Parathyroid adenoma (tissue), 2 donors: ENCODE measurements around the gene FARS2.

Experiments
- H2AFZ ChIP-seq: fragments of 300-600 bp; sonication (generic); one replicate; pipeline ENCODE4 v1.7.0; 2017; ENCODE audit warnings: antibody characterized with exemption, mild to moderate bottlenecking
- H3K27ac ChIP-seq: fragments of 300-600 bp; sonication (generic); one replicate; pipeline ENCODE4 v1.7.0; 2017
- H3K27me3 ChIP-seq: fragments of 300-600 bp; sonication (generic); one replicate; pipeline ENCODE4 v1.7.0; 2017; ENCODE audit warnings: low read length; ENCODE audit not compliant: control insufficient read depth, insufficient read depth
- H3K36me3 ChIP-seq: fragments of 300-600 bp; sonication (generic); one replicate; pipeline ENCODE4 v1.7.0; 2017; ENCODE audit warnings: low read length; ENCODE audit not compliant: control insufficient read depth, insufficient read depth
- H3K4me1 ChIP-seq: fragments of 300-600 bp; sonication (generic); one replicate; pipeline ENCODE4 v1.7.0; 2017; ENCODE audit warnings: control low read depth
- H3K4me2 ChIP-seq: fragments of 300-600 bp; sonication (generic); one replicate; pipeline ENCODE4 v1.7.0; 2017; ENCODE audit warnings: low read length
- H3K4me3 ChIP-seq: fragments of 300-600 bp; sonication (generic); one replicate; pipeline ENCODE4 v1.7.0; 2017; ENCODE audit warnings: low read depth, low read length
- H3K79me2 ChIP-seq: fragments of 300-600 bp; sonication (generic); one replicate; pipeline ENCODE4 v1.7.0; 2017; ENCODE audit warnings: control low read depth
- H3K9ac ChIP-seq: fragments of 300-600 bp; sonication (generic); one replicate; pipeline ENCODE4 v1.7.0; 2017; ENCODE audit warnings: mild to moderate bottlenecking
- H3K9me3 ChIP-seq: fragments of 300-600 bp; sonication (generic); one replicate; pipeline ENCODE4 v1.7.0; 2017; ENCODE audit warnings: low read length; ENCODE audit not compliant: control insufficient read depth
- CTCF ChIP-seq: fragments of 300-600 bp; sonication (generic); IDR thresholded peaks from one replicate; pipeline ENCODE4 v1.7.0; 2017; ENCODE audit warnings: antibody characterized with exemption, mild to moderate bottlenecking
- donor health status: primary hyperparathyroidism.

The FARS2 gene

DNA sequence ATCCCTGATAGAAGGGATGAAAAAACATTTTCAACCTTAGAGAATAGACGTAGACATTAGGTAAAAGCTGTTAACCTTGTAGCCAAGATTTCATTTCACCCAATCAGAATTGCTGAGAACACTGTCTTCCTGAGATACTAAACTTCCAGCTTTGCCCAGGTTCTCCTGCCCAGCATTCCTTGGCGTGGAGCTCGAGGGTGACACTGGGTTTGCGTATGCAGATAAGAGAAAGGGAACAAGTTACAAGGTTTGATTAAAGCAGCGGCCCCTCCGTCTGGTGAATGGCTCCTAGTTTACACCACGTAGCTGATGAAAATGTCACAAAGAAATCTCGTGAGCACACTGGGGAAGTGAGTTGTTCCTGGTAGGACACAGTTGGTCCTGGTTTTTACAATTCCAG is 247.8 kb downstream of the FARS2 start:
- Histone ChIP-seq H3K27ac (no peak overlapping the region), H3K4me1 (no peaks in the 10 kb centered on the region), H3K27me3 (no peaks in the 10 kb centered on the region), H3K4me2 (no peak overlapping the region), H3K36me3 (no peaks in the 10 kb centered on the region), H3K9me3 (no peaks in the 10 kb centered on the region), H3K79me2 (no peaks in the 10 kb centered on the region), H2AFZ (no peak overlapping the region), H3K4me3 (no peak overlapping the region), H3K9ac (no peak overlapping the region)
- TF ChIP-seq CTCF, result no peak

- Histone ChIP-seq H3K4me1 (no peaks in the 10 kb centered on the region), H2AFZ (no peak overlapping the region), H3K27ac (no peak overlapping the region), H3K27me3 (no peaks in the 10 kb centered on the region), H3K36me3 (no peaks in the 10 kb centered on the region), H3K9ac (no peak overlapping the region), H3K79me2 (no peaks in the 10 kb centered on the region), H3K4me3 (no peak overlapping the region), H3K4me2 (no peak overlapping the region), H3K9me3 (no peaks in the 10 kb centered on the region)
- TF ChIP-seq CTCF, result no peak
Observed at GRCh38 chr6:5510331-5511133, 249.2 kb downstream of the FARS2 start.

GRCh38 chr6:5511954-5512353 is 250.6 kb downstream of the FARS2 start:
- TF ChIP-seq CTCF, result no peak

DNA sequence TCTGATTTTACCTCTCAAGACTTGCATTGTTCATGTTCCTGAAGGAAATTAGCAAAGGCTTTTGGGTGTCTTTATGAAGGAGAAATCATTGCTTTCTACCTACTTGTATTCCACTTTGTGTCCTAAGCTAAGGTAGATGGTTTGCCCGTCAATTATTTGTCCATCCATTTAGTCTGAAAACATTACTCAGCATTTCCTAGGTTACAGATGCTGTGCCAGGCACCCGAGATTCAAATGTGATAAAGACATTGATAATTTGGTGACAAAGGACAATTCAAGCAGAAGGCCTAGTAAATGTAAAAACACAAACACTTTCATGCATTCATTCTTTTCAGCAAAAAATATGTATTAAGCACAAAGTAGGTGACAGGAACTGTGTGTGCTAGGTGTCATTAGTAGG is 251.1 kb downstream of the FARS2 start:
- H3K9ac ChIP-seq, result no peak overlapping the region
- no peak for TF ChIP-seq CTCF
- no peaks in the 10 kb centered on the region for H3K79me2 ChIP-seq
- no peaks in the 10 kb centered on the region for H3K4me1 ChIP-seq
- no peak overlapping the region for H3K27ac ChIP-seq
- H3K27me3 ChIP-seq, result no peaks in the 10 kb centered on the region
- H3K36me3 ChIP-seq, result no peaks in the 10 kb centered on the region
- no peaks in the 10 kb centered on the region for H3K9me3 ChIP-seq
- H2AFZ ChIP-seq, result no peak overlapping the region
- H3K4me3 ChIP-seq, result no peak overlapping the region
- H3K4me2 ChIP-seq, result no peak overlapping the region

More at GRCh38 chr6:5511954-5512353, 250.6 kb downstream of the FARS2 start:
- no peak overlapping the region for H3K9ac ChIP-seq
- no peaks in the 10 kb centered on the region for H3K9me3 ChIP-seq
- H3K4me1 ChIP-seq, result no peaks in the 10 kb centered on the region
- no peak overlapping the region for H2AFZ ChIP-seq
- H3K36me3 ChIP-seq, result no peaks in the 10 kb centered on the region
- H3K27ac ChIP-seq, result no peak overlapping the region
- no peak overlapping the region for H3K4me3 ChIP-seq
- no peak overlapping the region for H3K4me2 ChIP-seq
- H3K27me3 ChIP-seq, result no peaks in the 10 kb centered on the region
- no peaks in the 10 kb centered on the region for H3K79me2 ChIP-seq

DNA sequence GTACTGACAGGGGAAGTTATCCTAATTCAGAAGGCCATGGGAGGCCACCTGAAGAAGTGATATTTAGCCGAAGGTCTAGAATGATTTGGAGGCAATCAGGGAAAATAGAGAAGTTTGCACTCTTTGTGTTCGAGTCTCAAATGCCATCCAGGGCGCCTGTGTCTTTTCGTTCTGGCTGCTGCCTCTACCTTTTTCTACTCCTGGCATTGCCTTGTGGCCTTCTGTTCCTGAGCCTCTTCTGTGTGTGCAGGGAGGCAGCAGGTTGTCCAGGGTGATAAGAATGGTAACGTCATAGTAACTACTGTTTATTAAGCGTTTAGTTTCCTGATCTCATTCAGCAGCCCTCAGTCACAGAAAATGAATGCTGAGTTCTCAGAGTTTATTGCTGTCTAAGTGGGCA is 252.1 kb downstream of the FARS2 start:
- Histone ChIP-seq H3K27ac (no peak overlapping the region), H2AFZ (no peak overlapping the region), H3K9ac (no peak overlapping the region), H3K4me2 (no peak overlapping the region), H3K4me1 (no peaks in the 10 kb centered on the region), H3K79me2 (no peaks in the 10 kb centered on the region), H3K9me3 (no peaks in the 10 kb centered on the region), H3K27me3 (no peaks in the 10 kb centered on the region), H3K36me3 (no peaks in the 10 kb centered on the region), H3K4me3 (no peak overlapping the region)
- TF ChIP-seq CTCF, result no peak
